Kidney epithelial cell (primary cell): ENCODE measurements around the gene C11orf86. TPM values are rescaled to one million over a fixed set of nuclear protein-coding genes. Genes with fewer than 3 reads are reported as not detected.
"Not testable (repeated sequence)": the region's sequence is repeated elsewhere in the genome, so short reads cannot be mapped to it uniquely, and the experiment has no call there.

Source experiments
- DNase-seq: peaks from one replicate; pipeline ENCODE4 v3.0.0-alpha.2; 2010; ENCODE audit warnings: low read depth
- H3K27me3 ChIP-seq: 2 replicates; pipeline ENCODE4 v1.6.0; 2011; ENCODE audit warnings: low read length; ENCODE audit not compliant: control insufficient read depth, insufficient read depth
- H3K36me3 ChIP-seq: 2 replicates; pipeline ENCODE4 v1.5.1; 2011; ENCODE audit warnings: low read length; ENCODE audit not compliant: control insufficient read depth, insufficient read depth
- H3K4me3 ChIP-seq: 2 replicates; pipeline ENCODE4 v1.5.1; 2011; ENCODE audit warnings: low read depth, mild to moderate bottlenecking, control low read depth, low read length
- total RNA-seq: library from RNA; depleted of rRNA; stranded (reverse); fragments of >200 nt; gene quantifications from 2 replicates; pipeline ENCODE4 v1.2.3, GENCODE V29; 2015
- TF ChIP-seq, protein P1 (sequence below): IDR thresholded peaks from 2 replicates; pipeline ENCODE4 v1.5.1; 2011; ENCODE audit warnings: mild to moderate bottlenecking, moderate library complexity, low read length, control low read depth, inconsistent platforms; ENCODE audit not compliant: insufficient read depth, poor library complexity, severe bottlenecking

Gene C11orf86
- total RNA-seq, 1 donor from 2014 or later: not detected

DNA sequence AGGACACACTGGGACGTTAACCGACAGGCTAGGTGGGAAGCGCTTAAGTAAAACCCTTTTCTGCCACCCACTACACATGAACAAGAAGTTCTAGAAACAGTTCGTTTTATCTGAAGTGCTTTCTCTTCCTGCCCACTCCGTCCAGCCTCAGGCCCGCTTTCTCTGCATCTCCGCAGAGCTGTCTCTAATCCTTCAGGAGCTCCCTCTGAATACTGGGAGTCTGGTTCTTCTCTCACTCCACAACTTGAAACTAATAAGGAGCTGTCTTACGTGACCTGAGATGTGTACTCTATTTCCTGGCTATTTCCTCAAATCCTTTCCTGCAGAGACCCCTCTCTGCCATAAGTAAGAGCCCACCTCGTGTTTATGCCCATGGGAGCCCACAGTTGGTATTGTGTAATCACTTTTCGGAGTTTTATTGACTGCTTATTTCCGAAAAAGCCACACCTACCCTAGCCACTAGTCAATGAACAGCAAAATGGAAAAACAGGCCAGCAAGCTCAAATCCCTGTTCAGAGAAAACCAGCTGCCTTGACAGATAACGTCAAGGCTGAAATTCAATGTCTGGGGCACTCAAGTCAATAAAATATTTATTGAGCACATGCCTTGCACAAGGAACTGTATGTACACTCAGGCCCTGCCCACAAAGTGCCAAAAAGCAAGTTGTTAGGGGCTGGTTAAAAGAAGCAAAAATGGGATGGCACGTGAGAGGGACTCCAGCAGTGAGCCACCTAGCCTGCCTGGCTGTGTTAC is 21.8 kb upstream of the C11orf86 start:
- H3K36me3 ChIP-seq: no peaks in the 10 kb centered on the region
- DNase-seq: no peak
- TF ChIP-seq, protein P1, sequence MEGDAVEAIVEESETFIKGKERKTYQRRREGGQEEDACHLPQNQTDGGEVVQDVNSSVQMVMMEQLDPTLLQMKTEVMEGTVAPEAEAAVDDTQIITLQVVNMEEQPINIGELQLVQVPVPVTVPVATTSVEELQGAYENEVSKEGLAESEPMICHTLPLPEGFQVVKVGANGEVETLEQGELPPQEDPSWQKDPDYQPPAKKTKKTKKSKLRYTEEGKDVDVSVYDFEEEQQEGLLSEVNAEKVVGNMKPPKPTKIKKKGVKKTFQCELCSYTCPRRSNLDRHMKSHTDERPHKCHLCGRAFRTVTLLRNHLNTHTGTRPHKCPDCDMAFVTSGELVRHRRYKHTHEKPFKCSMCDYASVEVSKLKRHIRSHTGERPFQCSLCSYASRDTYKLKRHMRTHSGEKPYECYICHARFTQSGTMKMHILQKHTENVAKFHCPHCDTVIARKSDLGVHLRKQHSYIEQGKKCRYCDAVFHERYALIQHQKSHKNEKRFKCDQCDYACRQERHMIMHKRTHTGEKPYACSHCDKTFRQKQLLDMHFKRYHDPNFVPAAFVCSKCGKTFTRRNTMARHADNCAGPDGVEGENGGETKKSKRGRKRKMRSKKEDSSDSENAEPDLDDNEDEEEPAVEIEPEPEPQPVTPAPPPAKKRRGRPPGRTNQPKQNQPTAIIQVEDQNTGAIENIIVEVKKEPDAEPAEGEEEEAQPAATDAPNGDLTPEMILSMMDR: no peak
- no peaks in the 10 kb centered on the region for H3K27me3 ChIP-seq
- H3K4me3 ChIP-seq: no peak overlapping the region

DNA sequence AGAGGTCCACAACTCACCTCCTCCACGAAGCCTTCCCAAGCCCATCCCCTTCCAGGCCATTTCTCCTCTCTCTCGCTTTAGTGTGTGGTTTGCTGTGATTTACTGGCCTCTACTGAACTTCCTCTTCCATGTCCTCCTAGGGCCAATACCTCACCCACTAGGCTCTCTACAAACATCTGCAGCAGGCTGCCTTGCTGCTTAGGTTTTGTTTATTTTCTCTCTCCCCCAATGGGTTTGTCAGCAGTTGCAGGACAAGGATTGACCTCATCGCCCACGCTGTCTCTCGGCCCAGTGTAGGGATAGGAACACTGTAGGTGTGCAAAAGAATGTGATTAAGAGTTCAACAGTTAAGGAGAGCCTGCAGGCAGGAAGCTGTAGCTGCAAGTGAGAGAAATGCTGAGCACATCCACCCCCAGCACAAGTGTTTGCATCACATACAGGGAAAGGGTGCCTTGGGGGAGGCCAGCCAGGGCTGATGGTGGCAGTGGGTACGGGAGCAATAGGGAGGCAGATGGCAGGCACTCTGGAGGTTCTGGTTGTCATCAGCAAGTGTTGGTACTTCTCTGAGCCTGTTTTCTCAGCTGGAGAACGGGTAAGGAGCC is 18.3 kb upstream of the C11orf86 start:
- TF ChIP-seq, protein P1: no peak
- H3K27me3 ChIP-seq: no peaks in the 10 kb centered on the region
- DNase-seq: peak; percentile 51
- no peaks in the 10 kb centered on the region for H3K36me3 ChIP-seq
- H3K4me3 ChIP-seq: no peak overlapping the region

DNA sequence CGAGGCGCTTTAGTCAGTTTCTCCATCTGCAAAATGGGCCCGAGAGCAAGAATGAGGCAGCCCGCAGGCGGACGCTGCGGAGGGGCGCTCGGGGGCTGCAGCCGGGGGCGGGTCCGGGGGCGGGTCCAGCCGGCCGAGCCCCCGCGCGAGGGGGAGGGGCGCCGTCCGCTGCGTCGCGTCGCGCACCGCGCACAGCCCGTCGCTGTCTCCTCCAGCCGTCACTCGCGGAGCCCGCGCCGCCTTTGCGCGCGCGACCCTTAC is 17.2 kb upstream of the C11orf86 start:
- Histone ChIP-seq H3K36me3 (no peaks in the 10 kb centered on the region), H3K27me3 (no peaks in the 10 kb centered on the region), H3K4me3 (peak overlapping the region; percentile 78)
- TF ChIP-seq, protein P1: no peak
- DNase-seq: no peak

DNA sequence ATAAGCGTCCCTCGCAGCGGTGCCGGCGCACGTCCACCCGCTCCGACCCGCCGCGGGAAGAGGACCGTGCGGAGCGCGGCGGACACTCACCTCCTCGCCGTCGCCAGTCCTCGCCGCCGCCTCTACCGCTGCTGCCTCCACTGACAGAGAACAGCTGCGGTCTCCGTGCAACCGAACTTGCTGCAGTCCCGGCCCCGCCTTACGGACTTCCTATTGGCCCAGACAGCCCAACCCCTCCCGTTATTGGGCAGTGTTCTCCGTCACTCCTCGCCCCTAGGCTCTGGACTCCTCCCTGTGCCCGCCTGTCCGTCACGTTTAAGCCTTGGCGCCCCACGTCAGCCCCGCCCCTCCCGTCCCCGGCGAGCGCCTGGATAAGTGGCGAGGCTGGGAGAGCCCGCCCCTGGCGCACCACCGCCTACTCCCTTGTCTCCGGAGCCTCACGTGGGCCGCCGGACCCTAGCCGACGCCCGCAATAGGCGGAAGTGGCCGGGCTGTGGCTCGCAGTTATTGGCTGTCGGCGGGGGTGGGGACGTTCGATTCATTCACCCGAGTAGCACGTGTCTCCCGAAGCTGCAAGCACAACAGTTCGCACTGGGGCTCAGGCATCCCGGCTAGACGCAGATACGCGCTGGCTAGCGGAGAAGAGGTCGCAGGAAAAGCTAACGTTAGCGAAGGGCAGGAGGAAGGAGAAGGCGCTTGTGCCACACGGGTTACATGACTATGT is 16.7 kb upstream of the C11orf86 start, which contains the start of gene PC:
Gene PC (minus strand): TSS at position 152 of the 724 bp plus-strand sequence. CDS start 86,224 bp downstream, outside the sequence.
- Histone ChIP-seq H3K27me3 (no peaks in the 10 kb centered on the region), H3K4me3 (peak within 1 kb of the TSS; percentile 78), H3K36me3 (no peaks in the 10 kb centered on the region)
- TF ChIP-seq, protein P1: no peak
- peak; percentile 97 for DNase-seq

DNA sequence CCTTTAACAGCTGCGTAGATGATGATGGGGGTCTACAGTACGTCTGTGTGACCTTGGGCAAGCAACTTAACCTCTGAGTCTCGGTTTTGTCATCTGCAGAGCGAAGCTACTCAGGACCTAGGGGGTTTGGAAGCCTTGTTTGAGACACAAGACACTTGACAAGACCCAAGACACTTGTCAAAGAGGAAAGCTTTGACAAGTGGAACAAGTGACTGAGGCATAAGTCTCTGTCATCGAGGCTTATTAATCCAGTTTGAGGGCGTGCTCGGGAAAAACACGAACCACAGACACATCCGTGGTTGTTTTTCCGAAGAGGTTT is 16.2 kb upstream of the C11orf86 start:
- H3K36me3 ChIP-seq: no peaks in the 10 kb centered on the region
- DNase-seq: no peak
- H3K4me3 ChIP-seq: peak overlapping the region; percentile 28
- TF ChIP-seq, protein P1: no peak
- H3K27me3 ChIP-seq: no peaks in the 10 kb centered on the region

DNA sequence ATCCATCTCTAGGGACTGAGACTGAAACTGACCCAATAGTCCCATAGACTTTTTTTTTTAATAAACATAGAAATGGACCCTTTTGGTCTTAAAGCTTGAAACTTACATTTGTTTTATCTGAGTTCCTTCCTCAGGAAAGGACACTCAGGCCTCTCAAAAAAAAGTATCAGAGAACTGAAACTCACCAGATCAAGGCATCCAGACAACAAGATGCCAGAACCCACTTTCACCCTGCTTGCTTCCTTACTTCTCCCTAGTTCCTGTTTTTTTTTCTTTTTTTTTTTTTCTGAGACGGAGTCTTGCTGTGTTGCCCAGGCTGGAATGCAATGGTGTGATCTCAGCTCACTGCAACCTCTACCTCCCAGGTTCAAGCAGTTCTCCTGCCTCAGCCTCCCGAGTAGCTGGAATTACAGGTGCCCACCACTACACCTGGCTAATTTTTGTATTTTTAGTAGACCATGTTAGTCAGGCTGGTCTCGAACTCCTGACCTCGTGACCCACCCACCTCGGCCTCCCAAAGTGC is 13.4 kb upstream of the C11orf86 start:
- not testable (repeated sequence) for H3K27me3 ChIP-seq, H3K4me3 ChIP-seq, H3K36me3 ChIP-seq, DNase-seq
